Measurements from ENCODE around the gene HMCN2. TPM values are rescaled to one million over a fixed set of nuclear protein-coding genes. Genes with fewer than 3 reads are reported as not detected.

Gene HMCN2
- total RNA-seq, 1 experiment from 2014 or later = 8.6 TPM

GRCh38 chr9:130437011-130437789, 171.6 kb downstream of the HMCN2 start:
- H3K79me2 ChIP-seq (ENCODE audit: insufficient read depth, low read length) = no peaks in the 10 kb centered on the region

More at GRCh38 chr9:130437011-130437789, 171.6 kb downstream of the HMCN2 start:
- Histone ChIP-seq H3K4me1 (ENCODE audit: insufficient read depth, low read length) (no peaks in the 10 kb centered on the region), H3K9ac (ENCODE audit: extremely low read depth, insufficient read length, low read length) (no peak overlapping the region), H2AFZ (ENCODE audit: low read length) (no peak overlapping the region), H3K27ac (ENCODE audit: insufficient read length, low read depth, low read length) (no peak overlapping the region), H2BK15ac (ENCODE audit: low read depth, low read length) (no peak overlapping the region), H2BK20ac (ENCODE audit: low read depth, low read length, poor library complexity, severe bottlenecking) (no peak overlapping the region), H3K79me1 (ENCODE audit: insufficient read depth, low read depth, low read length, poor library complexity, severe bottlenecking) (no peaks in the 10 kb centered on the region), H3K4ac (ENCODE audit: low read depth, low read length) (no peak overlapping the region), H3K23me2 (ENCODE audit: insufficient read length, low read depth, low read length, poor library complexity, severe bottlenecking) (peaks cover 4% of the 10 kb centered on the region), H4K91ac (ENCODE audit: insufficient read length, low read depth, low read length) (no peak overlapping the region), H3K4me2 (ENCODE audit: insufficient read depth, insufficient read length, low read length) (no peak overlapping the region), H3K9me3 (ENCODE audit: control insufficient read depth, low read depth, low read length) (no peaks in the 10 kb centered on the region), H4K20me1 (ENCODE audit: control insufficient read depth, insufficient read depth, insufficient read length) (no peaks in the 10 kb centered on the region), H3K14ac (ENCODE audit: insufficient read depth, low read length) (no peak overlapping the region), H4K8ac (replicated peaks; ENCODE audit: insufficient read length, low read depth, low read length) (no peak overlapping the region), H2BK12ac (ENCODE audit: insufficient read length, low read depth, low read length) (no peak overlapping the region), H4K5ac (ENCODE audit: insufficient read length, low read depth, low read length) (no peak overlapping the region), H3K56ac (ENCODE audit: insufficient read length, low read depth, low read length) (no peak overlapping the region), H2AK5ac (ENCODE audit: insufficient read length, low read length) (no peak overlapping the region), H2BK120ac (ENCODE audit: low read depth, low read length, poor library complexity, severe bottlenecking) (no peak overlapping the region), H2BK5ac (ENCODE audit: insufficient read length, low read length) (no peak overlapping the region), H3K18ac (ENCODE audit: insufficient read length, low read depth, low read length) (no peak overlapping the region), H3T11ph (ENCODE audit: low read length) (no peak overlapping the region), H3K23ac (ENCODE audit: insufficient read length, low read depth, low read length) (no peak overlapping the region), H3K27me3 (ENCODE audit: insufficient read depth, low read length) (no peaks in the 10 kb centered on the region; the same call in 1 of the 2 replicates)
- peak; percentile 35 for DNase-seq
- Mint-ChIP-seq H3K27me3 (ENCODE audit: low read depth) (peaks cover 52% of the 10 kb centered on the region), H3K9me3 (peaks cover 12 to 14% of the 10 kb centered on the region in 2 experiments), H3K27ac (no peak overlapping the region), H3K4me3 (no peak overlapping the region), H3K36me3 (ENCODE audit: insufficient read depth in 1 of 3, low read depth in 3 of 3) (peaks cover 0 to 14% (median 4%) of the 10 kb centered on the region in 3 experiments; a peak in 4 of 7 replicates), H3K4me1 (peaks cover 8 to 22% of the 10 kb centered on the region in 2 experiments)
- no peak for TF ChIP-seq CTCF (conservative IDR thresholded peaks at IDR 0.05)
- no CpG with 5 or more reads among the region's 15 CpGs for WGBS (ENCODE audit: extremely low coverage, insufficient read length, low lambda C conversion rate)

Measured in H9 (cell line).